Right renal pelvis (tissue), 4 donors: Measurements from ENCODE around the gene MFSD6L. TPM values are rescaled to one million over a fixed set of nuclear protein-coding genes. Genes with fewer than 3 reads are reported as not detected.
A peak's percentile ranks its signal among the peaks of the same experiment; 100 is the strongest.

ENCODE experiments used
- DNase-seq, 4 donors: peaks; one replicate each; pipeline ENCODE4 v3.0.0-alpha.2; 2013; ENCODE audit warnings: low read depth in 4 of 4, low spot score in 3 of 4, missing footprints in 1 of 4
- polyA plus RNA-seq, 4 donors: library from polyadenylated mRNA; unstranded; fragments of 120-200 nt; gene quantifications; one replicate each; pipeline ENCODE4 v1.2.1, GENCODE V29; 2013; ENCODE audit not compliant: insufficient read length in 4 of 4

Gene MFSD6L
- polyA plus RNA-seq, 4 donors, result 3.8 to 4.2 (median 4.0) TPM

- no peak for DNase-seq
Observed at GRCh38 chr17:8794636-8795035, 4.5 kb downstream of the MFSD6L start.

- DNase-seq, result no peak
Observed at GRCh38 chr17:8793649-8794048, 5.5 kb downstream of the MFSD6L start.

GRCh38 chr17:8792646-8793045 lies 6.5 kb downstream of the MFSD6L start:
- no peak for DNase-seq

DNA sequence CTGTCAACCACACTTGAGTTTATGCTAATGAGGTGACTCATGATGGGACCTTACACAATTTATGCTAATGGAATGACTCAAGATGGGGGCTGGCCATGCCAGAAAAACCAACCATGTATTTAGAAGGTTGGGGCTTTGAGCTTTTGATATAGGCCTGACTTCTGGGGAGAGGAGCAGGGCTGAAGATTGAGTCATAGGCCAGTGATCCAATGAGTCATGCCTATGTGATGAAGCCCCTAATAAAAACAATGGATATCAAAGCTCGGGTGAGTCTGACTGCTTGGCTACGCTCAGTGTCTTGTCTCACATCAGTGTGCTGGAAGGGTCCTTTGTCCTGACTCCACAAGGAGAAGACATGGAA lies 7.3 kb downstream of the MFSD6L start:
- no peak for DNase-seq

DNA sequence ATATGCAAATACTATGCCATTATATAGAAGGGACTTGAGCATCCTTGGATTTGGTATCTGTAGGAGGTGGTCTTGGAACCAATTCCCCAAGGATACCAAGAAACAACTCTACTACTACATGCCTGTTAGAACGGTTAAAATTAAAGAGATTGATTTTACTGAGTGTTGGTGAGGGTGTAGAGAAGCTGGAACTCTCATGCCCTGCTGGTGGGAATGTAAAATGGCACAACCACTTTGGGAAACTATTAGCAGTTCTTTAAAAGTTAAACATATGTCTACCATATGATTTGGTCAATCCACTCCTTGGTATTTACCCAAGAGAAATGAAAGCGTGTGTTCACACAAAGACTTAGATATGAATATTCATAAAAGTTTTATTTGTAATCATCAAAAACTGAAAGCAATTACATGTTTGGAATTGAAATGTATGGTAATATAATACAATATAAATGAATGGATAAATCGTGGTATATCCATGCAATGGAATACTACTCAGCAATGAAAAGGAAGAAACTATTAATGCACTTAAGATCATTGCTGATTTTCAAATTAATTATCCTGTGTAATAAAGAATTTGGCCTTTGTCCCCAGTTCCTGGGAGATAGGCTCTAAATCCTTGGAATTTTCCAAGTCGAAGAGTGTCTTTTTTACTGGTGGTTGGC lies 7.8 kb downstream of the MFSD6L start:
- no peak for DNase-seq

GRCh38 chr17:8789743-8790142 lies 9.4 kb downstream of the MFSD6L start:
- DNase-seq, result no peak

GRCh38 chr17:8788998-8789397 lies 10.2 kb downstream of the MFSD6L start:
- DNase-seq, result no peak

DNA sequence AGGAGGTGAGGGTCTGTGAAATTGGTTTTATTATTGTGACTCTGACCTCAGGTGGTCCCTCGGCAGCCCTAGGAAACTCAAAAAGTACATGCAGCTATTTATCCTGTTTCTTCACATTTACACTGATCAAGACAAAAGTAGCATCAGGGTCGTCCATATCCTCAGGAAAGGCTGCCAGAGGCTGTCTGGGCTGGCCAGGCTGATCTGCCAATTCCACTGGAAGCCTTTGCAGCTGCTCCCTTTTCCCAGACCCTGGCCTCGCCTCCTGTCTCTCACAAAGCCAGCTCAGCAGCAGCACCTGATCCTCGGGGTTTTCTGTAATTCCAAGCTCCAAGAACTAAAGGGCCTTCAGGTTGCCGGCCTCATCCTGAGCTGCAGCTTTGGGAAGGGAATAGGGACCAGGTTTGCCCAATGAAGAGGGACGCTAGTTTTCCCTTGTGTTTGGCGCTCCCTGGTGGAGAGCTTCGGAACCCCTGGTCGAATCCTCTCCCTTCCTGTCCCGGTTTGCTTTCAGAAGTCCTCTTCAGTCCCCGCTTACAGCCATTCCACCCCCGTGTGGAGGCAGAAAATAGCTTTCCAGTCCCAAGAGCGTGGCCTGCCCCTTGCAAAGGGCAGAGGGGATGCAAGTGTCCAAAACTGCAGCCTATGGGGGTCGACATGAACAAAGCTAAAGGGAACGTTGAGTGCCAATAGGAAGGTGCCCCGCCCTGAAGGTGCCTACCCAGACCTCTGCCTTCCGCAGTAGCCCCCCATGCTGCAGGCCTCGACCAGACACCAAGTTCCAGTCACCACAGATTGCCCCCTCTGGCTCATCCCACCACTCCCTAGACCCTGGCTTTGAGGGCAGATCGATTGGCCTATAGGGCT lies 13.4 kb downstream of the MFSD6L start:
- DNase-seq, result peak; percentile 60 to 80 (median 68)

DNA sequence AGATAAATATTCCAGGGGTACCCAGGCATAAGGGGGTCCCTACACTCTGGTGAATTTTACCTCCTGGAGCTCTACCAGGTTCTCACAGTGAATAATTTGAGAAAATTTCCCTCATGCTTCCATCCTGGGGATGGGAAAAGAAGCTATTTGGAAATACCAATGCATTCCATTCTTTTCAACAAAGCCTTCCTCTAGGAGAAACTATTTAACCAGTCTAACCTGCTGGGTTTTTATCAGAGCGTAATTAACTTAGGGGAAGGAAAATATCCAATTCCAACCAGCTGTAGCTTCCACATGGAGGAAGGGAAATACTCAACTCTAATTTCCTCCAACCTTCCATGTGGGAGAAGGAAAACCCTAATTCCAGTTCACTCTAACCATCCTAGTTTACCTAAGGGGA lies 17.0 kb downstream of the MFSD6L start:
- no peak for DNase-seq

GRCh38 chr17:8781776-8782175 lies 17.4 kb downstream of the MFSD6L start:
- no peak for DNase-seq

DNA sequence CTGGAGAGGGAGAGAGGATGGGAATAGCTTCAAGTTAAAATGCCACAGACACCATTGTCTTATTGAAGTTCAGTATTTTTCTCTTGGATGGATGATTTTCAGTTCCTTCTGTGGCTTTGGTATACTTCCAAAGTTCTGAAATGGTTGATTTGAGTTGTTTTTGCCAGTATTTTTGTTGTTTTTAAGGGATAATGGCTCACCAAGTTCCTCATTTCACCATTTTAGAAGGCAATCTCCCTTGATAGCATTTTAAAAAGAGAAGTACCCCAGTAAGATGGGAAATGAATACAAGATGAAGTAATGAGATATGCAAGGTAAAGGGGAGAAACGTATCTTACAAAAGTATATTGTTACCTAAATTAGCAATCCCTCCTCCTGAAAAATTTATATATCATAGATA lies 22.3 kb downstream of the MFSD6L start:
- no peak for DNase-seq

GRCh38 chr17:8776248-8776647 lies 22.9 kb downstream of the MFSD6L start:
- DNase-seq, result no peak

DNA sequence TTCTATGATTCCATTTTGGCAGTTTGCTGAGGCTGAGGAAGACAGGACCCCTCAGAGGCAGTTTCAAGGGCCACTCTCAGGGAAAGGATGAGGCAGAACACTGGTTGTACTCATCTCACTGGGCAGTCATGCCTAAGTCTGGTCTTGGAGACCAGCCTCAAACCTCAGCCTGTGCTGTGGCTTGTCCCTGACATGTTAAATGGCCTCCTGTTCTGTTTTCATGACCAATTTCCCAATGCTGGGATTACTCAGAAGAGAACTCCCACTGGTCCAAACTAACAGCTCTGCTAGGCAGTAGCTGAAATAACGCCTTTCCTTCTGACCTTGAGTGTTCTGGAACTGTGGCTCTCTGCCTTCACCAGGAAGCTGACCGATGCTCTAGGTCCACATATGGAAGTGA lies 32.4 kb downstream of the MFSD6L start:
- DNase-seq, result no peak

DNA sequence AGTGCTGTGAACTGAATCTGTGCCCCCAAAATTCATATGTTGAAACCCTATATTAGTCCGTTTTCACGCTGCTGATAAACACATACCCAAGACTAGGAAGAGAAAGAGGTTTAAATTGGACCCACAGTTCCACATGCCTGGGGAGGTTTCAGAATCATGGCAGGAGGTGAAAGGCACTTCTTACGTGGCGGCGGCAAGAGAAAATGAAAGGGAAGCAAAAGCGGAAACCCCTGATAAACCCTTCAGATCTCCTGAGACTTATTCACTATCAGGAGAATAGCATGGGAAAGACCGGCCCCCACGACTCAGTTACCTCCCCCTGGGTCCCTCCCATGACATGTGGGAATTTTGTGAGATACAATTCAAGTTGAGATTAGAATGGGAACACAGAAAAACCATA lies 37.2 kb downstream of the MFSD6L start:
- DNase-seq, result no peak

- no peak for DNase-seq
Observed at GRCh38 chr17:8758137-8758596, 41.0 kb downstream of the MFSD6L start, which contains the start of gene SPDYE4. Gene SPDYE4 (minus strand): TSS chr17:8758546. CDS start chr17:8758382, 164 bp downstream.

GRCh38 chr17:8757189-8757588 lies 42.0 kb downstream of the MFSD6L start:
- no peak for DNase-seq

- no peak for DNase-seq
Observed at GRCh38 chr17:8755590-8756255, 43.4 kb downstream of the MFSD6L start.

DNA sequence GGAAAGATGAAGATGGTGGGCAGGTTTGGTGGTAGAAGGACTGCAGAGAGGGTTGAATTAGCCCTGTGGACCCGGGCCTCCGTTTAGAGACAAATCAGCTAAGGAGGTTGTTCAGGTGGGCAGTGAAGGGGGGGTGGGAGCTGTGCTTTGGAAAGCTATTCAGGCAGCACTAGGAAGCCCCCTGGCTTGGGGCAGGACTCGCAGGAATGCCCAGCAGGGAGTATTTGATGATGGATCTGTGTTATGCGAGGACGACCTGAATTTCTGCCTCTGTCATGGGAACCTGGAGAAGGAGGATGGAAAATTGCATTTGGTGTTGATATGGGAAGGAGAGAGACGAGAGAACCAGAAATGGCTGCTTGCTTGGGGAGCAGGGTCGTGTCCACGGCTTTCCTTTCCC lies 44.3 kb downstream of the MFSD6L start:
- no peak for DNase-seq

- no peak for DNase-seq
Observed at GRCh38 chr17:8753976-8754440, 45.2 kb downstream of the MFSD6L start.

DNA sequence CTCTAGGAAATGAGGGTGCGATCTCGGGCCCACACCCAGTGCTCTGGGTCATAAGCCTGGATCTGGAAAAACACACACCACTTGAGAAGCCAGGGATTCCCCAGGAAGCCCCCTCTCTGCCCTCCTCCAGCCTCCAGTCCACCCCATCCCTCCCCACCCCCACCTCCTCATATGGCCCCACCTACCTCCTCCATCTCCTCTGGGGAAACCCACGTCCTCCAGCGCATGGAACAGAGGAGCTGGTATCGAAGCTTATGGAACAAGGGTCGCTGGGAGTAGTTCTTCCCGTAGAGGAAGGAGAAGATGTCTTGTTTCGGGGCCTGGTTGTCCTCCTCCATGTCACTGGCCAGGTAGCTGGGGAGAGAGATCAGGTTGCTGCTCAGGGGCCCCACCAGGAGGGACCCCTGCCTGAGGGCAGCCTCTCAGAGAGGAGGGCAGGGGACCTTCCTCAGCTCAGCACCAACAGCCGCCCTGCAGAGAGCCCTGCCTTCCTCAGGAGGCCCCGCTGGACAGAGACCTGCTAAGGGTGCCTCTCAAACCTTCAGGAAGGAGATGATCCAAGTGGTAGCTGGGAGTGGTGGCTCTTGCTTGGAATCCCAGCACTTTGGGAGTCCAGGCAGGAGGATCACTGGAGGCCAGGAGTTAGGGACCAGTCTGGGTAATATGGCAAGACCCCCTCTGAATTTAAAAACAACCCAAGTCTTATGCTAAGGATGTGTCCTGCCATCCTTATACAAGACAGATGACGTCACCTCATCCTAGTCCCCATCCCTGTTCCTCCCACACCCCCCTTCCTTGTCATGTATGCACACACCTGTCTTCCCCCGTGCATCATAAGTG lies 45.8 kb downstream of the MFSD6L start:
- no peak for DNase-seq
